Astrocyte (in vitro differentiated cells and primary cell): ENCODE results near the gene NIPAL3.

ENCODE experiments used
- CTCF ChIP-seq: IDR thresholded peaks from 2 replicates; pipeline ENCODE4 v1.5.1; 2011; ENCODE audit warnings: low read depth, mild to moderate bottlenecking, inconsistent platforms, low read length, moderate library complexity; ENCODE audit not compliant: insufficient read depth
- EZH2 ChIP-seq: IDR thresholded peaks from 2 replicates; pipeline ENCODE4 v1.6.1; 2012; ENCODE audit warnings: mild to moderate bottlenecking, low read length, inconsistent platforms; ENCODE audit not compliant: insufficient read depth

- TF ChIP-seq EZH2: no peak
- TF ChIP-seq CTCF: no peak
Observed at GRCh38 chr1:24416666-24417391, 1.2 kb downstream of the NIPAL3 start.
